GM18868 (cell line): ENCODE results near the gene GSTA2.
"Not testable (repeated sequence)": the region's sequence is repeated elsewhere in the genome, so short reads cannot be mapped to it uniquely, and the experiment has no call there.

Experiments used
- ATAC-seq: cut with Tn5 transposase; IDR thresholded peaks from one replicate; pipeline ENCODE4 v1.9.1; 2021; ENCODE audit warnings: mild to moderate bottlenecking, moderate library complexity; ENCODE audit not compliant: unreplicated experiment

GSTA2 gene

DNA sequence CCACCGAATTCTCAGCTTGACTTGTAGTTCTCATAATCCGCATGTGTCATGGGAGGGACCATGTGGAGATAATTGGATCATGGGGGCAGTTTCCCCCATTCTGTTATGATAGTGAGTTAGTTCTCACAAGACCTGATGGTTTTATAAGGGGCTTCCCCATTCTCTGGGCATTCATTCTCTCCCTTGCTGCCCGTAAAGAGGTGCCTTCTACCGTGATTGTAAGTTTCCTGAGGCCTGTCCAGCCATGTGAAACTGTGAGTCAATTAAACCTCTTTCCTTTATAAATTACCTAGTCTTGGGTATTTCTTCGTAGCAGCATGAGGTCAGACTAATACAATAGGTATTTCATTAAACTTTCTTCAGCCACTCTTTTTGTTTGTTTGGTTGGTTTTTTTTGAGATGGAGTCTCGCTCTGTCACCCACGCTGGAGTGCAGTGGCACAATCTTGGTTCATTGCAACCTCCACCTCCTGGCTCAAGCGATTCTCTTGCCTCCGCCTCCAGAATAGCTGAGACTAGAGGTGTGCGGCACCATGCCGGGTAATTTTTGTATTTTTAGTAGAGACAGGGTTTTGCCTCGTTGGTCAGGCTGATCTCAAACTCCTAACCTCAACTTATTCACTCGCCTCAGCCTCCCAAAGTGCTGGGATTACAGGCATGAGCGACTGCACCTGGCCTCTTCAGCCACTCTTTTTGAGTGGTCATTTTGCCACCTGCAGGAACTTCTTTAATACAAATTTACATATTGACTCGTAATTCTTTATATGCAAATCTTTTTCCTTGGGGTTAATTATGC is 36.3 kb downstream of the GSTA2 start:
- no peak for ATAC-seq

- no peak for ATAC-seq
Observed at GRCh38 chr6:52726193-52726542, 37.1 kb downstream of the GSTA2 start.

- no peak for ATAC-seq
Observed at GRCh38 chr6:52725535-52726192, 37.6 kb downstream of the GSTA2 start.

DNA sequence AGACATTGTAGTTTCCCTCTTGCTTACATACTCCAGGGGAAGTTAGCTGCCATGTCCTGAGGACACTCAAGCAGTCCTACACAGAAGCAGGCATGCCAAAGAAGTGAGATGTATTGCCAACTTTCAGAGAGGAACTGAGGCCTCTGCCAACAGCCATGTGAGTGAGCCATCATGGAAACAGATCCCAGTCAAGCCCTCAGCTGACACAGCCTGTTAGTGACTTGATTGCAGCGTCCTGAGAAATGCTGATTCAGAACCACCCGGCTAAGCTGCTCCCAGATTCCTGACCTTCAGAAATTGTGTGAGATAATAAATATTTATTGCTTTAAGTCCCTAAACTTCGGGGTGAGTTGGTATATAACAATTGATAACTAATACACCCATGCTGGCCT is 38.1 kb downstream of the GSTA2 start:
- ATAC-seq, result no peak

DNA sequence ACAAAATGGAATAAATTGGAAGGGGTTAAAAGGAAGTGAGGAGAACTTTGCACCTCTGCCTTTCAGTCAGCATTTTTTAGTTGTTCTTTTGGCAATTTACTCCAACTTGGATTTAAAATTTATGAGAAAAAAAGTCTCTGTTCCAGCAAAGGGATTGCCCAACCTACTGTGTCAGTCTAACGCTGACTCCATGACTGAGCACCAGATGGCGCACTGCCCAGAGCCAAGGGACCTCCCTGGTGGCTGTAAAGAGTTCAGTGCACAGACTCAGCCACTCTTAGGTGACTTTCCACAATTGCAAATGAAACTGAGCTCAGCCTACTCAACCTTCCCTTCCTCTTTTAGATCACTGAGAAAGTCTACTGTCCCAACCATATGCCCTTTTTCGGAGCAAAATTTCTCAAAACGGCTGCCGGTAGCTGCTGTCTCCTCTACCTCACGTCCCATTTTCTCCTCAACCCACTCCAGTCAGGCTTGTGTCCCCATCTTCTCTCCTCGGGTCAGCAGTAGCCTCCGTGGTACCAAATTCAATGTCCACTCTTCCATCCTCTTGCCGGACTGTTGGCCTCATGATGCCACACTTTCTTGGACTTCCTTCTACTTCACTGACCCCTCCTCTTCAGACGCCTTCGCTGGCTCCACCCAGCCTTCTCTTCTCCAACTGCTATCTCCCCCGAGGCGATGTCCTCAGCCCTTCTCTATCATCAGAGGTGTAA is 38.7 kb downstream of the GSTA2 start:
- ATAC-seq, result peak; percentile 99

DNA sequence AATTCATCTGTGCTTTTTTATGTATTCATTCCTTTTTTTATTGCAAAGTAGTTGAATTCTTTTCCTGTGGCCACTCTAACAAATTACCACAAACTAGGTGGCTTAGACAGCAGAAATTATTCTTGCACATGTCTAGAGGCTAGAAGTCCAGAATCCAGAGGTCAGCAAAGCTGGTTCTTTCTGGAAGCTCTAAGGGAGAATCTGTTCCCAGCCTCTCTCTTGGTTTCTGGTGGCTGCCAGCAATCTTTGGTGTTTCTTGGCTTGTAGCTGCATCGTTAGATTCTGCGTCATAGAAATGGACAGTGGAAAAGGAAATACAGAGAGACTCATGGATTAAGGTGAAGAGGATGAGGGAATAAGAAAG is 39.3 kb downstream of the GSTA2 start:
- ATAC-seq, result no peak

DNA sequence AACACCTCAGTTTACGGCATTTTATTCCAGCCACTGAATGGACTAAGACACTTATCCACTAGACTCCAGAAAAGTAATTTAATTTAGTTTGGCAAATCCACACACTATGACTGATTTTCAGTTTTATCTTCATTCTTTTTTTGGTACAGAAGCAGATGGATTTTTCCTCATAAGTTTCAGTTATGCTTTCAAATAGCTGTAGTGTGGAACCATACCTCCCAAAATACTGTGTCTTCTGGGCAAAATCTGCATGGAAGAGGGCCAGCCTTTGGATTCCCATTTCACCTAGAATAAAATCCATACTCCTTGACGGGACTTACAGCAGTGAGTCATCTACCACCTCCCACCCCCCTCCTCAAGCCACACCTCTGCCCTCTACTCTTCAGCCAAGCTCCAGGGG is 43.0 kb downstream of the GSTA2 start:
- no peak for ATAC-seq

GRCh38 chr6:52718550-52718949 is 44.7 kb downstream of the GSTA2 start:
- ATAC-seq, result no peak

- ATAC-seq, result not testable (repeated sequence)
Observed at GRCh38 chr6:52714761-52715160, 48.5 kb downstream of the GSTA2 start.

DNA sequence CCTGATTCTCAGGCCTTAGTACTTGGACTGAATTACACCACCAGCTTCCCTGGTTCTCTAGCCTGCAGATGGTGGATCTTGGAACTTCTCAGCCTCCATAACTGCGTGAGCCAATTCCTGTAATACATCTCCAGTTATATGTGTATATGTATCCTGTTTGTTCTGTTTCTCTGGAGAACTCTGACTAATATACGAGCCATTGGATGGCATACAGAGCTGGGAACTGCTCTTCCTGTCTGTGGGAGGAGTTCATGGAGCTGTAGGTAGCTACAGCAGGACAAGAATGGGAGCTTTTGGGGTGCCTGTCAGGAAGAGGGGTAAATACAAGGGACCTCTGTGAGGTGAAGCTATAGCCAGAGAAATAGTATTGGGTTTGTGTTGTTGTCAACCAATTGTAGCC is 51.1 kb downstream of the GSTA2 start:
- no peak for ATAC-seq

GRCh38 chr6:52707963-52708680 is 55.2 kb downstream of the GSTA2 start:
- no peak for ATAC-seq

DNA sequence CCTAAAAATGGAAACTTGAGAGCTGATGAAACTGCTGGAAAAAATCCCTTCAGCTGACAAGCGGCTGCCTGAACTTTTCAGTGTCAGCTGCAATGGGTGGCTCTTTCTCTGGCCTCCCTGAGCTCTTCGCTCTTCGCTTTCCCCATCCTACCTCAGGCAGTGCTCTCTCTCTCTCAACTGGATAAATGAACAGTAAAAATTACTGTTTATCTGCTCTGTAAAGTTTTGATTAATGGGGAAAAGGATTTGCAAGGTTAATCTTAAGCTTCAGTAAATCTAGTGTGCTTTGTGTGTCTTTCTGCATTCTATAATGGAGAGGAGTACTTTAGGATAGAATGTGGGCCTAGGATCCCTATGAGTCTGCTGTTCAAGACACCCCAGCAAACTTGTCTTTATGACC is 57.3 kb downstream of the GSTA2 start:
- ATAC-seq, result no peak

DNA sequence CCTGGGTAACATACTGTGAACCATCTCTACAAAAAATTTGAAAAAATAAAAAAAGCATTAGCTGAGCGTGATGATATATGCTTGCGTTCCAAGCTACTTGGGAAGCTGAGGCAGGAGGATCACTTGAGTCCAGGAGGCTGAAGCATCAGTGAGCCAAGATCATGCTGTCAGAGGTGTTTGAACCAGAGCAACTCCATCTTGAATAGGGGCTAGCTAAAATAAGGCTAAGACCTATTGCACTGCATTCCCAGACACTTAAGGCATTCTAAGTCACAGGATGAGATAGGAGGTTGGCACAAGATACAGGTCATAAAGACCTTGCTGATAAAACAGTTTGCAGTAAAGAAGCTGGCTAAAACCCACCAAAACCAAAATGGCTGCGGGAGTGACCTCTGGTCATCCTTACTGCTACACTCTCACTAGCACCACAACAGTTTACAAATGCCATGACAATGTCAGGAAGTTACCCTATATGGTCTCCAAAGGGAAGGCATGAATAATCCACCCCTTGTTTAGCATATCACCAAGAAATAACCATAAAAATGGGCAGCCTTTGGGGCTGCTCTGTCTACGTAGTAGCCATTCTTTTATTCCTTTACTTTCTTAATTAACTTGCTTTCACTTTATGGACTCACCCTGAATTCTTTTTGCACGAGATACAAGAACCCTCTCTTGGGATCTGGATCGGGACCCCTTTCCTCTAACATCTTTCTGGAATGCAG is 58.3 kb downstream of the GSTA2 start:
- ATAC-seq, result not testable (repeated sequence)

GRCh38 chr6:52704060-52704459 is 59.2 kb downstream of the GSTA2 start:
- no peak for ATAC-seq
